GM19395 (cell line): ENCODE measurements around the gene CASKIN1.
A peak's percentile ranks its signal among the peaks of the same experiment; 100 is the strongest.
"Not testable (repeated sequence)": the region's sequence is repeated elsewhere in the genome, so short reads cannot be mapped to it uniquely, and the experiment has no call there.

Experiments used
- ATAC-seq: cut with Tn5 transposase; IDR thresholded peaks from one replicate; pipeline ENCODE4 v1.9.1; 2021; ENCODE audit warnings: mild to moderate bottlenecking, moderate library complexity; ENCODE audit not compliant: unreplicated experiment

CASKIN1 gene

GRCh38 chr16:2210009-2210332 lies 13.6 kb upstream of the CASKIN1 start:
- no peak for ATAC-seq

GRCh38 chr16:2209258-2210008 lies 13.0 kb upstream of the CASKIN1 start:
- ATAC-seq = no peak

DNA sequence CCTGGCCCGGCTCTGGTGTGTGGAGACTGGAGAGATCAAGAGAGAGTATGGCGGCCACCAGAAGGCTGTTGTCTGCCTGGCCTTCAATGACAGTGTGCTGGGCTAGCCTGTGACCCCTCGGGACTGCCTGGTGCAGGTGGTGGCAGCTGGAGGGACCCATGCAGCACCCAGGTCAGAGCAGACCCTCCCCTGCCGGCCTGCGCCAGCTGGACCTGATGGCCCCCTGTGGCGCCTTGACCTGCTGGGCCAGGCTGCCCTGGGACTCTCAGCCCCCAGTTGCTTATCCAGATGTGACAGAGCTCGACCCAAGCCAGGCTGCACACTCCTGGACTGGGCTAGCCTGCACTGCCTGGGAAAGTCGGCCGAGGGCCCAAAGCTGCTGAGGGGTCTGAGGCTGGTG lies 12.4 kb upstream of the CASKIN1 start:
- no peak for ATAC-seq

DNA sequence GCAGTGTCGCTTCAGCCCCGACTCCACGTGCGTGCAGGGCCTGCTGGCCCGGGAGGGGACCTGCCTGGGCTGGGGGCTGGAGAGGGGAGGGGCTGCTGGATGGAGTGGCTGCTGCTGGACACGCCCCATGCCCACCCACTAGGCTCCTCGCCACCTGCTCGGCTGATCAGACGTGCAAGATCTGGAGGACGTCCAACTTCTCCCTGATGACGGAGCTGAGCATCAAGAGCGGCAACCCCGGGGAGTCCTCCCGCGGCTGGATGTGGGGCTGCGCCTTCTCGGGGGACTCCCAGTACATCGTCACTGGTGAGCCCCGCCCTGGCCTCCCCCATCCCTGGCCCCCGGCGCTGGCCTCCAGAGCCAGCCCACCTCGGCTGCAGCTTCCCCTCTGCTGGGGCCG lies 11.9 kb upstream of the CASKIN1 start:
- ATAC-seq = no peak

- no peak for ATAC-seq
These were observed 11.5 kb upstream of the CASKIN1 start for GRCh38 chr16:2207872-2208271.

DNA sequence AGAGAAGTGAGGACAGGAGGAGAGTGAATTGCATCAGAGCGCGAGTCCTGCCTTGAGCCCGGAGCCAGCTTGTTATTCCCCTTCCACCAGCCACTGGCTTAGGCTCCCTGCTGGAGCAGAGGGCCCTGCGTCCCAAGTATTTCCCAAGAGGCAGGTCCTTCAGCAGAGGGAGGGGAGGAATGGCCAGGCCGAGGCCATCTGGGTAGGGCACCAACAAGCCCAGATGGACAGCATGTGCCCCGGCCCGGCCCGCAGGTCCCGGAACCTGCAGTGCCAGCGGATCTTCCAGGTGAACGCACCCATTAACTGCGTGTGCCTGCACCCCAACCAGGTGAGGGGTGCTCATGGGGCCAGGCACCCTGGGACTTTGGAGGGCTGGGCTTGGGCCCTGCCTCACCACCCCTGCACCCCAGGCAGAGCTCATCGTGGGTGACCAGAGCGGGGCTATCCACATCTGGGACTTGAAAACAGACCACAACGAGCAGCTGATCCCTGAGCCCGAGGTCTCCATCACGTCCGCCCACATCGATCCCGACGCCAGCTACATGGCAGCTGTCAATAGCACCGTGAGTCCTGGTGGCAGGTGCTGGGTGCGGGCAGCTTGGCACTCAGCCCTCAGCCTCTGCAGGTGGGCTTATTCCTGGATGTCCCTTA lies 10.5 kb upstream of the CASKIN1 start:
- no peak for ATAC-seq

DNA sequence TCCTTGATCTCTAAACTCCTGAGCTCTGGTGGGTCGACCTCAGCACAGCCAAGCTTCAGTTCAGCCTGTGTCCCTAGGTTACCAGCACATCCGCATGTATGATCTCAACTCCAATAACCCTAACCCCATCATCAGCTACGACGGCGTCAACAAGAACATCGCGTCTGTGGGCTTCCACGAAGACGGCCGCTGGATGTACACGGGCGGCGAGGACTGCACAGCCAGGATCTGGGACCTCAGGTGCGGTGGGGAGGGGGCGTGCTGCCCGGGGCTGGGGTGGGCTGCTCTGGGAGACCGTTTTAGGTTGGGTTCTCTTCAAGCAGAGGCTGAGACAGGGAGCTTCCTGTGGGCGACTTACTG lies 10.0 kb upstream of the CASKIN1 start:
- no peak for ATAC-seq

DNA sequence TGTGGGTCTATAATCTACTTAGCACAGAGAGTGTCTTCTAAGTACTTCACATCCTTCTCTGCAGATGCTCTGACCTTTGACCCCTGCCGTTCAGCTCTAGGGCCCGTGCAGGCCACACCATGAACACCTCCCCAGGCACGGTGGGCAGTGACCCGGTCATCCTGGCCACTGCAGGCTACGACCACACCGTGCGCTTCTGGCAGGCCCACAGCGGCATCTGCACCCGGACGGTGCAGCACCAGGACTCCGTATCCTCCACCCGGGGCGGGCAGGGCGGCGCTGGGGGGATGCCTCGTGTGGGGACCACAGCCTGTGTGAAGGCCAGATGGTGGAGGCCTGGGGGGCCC lies 9.5 kb upstream of the CASKIN1 start:
- no peak for ATAC-seq

DNA sequence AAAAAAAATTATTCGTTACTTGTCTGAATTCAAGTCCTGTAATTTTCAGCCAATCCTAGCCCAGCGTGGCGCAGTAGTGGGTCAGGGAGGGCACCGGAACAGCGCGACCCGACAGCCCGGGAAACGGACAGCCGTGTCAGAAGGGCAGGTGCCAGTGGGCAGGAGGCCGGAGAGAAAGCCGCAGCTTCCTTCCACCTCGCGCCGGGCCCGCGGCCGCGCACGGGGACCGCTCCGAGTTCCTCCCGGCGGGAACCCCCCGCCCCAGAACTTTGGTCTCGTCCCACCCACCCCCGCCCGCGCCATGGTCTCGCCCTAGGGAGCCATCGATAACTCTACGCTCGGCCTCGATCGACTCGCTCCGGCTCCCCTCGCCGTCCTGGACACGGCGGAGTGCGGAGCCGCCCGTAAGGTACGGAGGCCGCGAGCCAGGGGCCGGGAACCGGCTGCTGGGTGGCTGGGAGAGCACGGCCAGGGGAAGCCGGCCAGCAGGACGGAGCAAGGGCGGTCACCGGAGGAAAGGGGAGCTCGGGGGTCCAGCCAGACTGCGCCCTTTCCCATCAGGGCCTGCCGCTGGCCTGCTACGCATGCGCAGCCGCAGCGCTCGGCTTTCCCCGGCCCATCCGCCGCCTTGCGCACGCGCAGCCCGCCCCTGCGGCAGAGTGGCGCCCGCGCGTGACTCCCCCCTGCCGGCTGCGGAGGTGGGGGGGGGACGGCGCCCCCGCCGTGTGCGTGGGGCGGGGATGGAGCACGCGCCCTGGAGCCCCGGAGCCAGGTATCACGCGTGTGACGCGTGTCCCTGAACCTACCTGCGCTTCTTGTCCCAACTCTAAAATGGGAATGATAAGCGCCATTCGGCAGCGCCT lies 8.9 kb upstream of the CASKIN1 start, which contains the start of gene MLST8:
Gene MLST8, plus strand, starts transcription at position 351 of the 863 bp plus-strand sequence. CDS start 632 bp downstream, outside the sequence.
- peak; percentile 72 for ATAC-seq

DNA sequence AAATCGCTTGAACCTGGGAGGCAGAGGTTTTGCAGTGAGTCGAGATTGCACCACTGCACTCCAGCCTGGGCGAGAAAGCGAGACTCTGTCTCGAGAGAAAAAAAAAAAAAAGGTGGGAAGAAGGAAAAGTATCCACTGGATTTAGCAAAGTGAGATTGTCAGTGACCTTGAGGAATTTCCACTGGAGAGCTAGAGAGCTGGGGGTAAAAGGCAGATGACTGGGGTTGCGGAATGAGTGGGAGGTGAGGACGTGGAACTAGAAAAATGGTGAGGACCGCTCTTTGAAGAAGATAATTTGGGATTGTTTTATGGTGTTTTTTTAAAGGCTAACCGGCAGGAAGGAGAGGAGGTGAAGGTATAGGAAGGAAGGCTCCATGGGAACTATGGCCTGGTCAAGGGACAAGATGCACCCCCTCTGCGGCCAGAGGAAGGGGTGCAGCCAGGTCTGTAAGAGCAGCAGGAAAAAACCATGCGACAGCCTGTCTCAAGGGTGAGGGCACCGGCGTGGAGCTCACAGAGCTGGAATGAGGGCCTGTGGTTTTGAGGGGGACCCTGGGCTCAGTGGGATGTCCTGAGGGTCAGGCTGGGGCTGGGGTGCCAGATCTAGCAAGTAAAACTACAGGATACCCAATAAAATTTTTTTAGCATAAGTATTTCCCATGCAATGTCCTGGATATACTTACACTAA lies 8.2 kb upstream of the CASKIN1 start:
- ATAC-seq = no peak

GRCh38 chr16:2203119-2203688 lies 6.8 kb upstream of the CASKIN1 start:
- not testable (repeated sequence) for ATAC-seq

- no peak for ATAC-seq
These were observed 3.9 kb upstream of the CASKIN1 start for GRCh38 chr16:2200313-2200712.

DNA sequence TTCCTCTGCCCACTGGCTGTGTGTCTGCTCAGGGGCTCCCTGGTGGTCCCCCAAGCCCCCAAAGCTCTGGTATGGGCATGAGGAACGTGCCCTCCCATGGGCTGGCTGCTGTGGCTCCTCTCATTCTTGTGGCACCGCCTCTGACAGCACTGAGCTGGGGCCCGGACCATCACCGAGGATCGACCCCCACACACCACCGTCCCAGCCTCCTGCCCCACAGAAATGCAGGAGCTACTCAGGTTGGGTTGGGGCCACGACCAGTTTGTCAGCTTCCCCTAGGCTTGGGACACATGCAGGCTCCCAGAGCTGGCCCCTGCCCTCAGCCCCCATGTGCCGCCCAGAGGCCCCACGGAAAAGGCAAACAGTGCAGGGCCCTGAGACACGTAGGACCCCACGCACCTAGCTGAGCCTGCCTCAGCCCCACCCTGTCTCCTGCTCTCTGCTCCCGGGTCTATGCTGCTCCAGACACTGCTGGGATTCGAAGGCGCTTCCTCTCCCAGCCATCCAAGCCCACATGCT lies 3.3 kb upstream of the CASKIN1 start:
- ATAC-seq = no peak

- ATAC-seq = no peak
These were observed 2.7 kb upstream of the CASKIN1 start for GRCh38 chr16:2199095-2199494.

DNA sequence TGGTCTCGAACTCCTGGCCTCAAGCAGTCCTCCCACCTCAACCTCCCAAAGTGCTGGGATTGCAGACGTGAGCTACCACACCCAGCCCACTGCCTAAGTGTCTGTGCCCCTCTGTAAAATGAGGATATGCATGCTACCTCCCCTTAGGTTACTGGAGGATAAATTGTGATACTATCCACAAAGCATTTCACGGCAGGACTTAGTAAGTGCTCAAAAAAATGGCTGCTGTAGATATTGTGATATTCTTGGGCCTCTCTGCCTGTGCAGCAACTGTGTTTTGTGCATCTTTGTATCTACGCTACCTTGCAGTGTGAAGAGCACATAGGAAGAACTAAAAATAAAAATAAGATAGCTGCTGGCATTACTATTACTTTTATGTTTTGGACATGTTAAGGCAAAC lies 1.9 kb upstream of the CASKIN1 start:
- no peak for ATAC-seq

DNA sequence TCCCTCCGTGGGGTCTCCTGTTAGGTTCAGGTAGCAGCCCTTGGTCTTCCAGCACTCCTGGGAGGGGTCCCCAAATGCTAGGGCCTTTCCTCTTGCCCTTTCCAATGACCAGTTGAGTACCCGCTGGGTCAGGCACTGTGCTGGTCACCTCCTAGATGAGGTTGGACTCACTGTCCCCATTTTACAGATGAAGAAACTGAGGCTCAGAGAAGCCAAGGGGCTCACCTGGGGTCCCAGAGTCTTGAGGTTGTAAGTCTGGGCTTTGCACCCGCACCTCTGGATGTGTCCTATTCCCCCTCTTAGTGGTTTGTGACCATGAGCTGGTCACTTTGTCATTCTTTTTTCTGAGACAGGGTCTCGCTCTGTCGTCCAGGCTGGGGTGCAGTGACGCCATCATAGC lies 1.4 kb upstream of the CASKIN1 start:
- ATAC-seq = no peak

DNA sequence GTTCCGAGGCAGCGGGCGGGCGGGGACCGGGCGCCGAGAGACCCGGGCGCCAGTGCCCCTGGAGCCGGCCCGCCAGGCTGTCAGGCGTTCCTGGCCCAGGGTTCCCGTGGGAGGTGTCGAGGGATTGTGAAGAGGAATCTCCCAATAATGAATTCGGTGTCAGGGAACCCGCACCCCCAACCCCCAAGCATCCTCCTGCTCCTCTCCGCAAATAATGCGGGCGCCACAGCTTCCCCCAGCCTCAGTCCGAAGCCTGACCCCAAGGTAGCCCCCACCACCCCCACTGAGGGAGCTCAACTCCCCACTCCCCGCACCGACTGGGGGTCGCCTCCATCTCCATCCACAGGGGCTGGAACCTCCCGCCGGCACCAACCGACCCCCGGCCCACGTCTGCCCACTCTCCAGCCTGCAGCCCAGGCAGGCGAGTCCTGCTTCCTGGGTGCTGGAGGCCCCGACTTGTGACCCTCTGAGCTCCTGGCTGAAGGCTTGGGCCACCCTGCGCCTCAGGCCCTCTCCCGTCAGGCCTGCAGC lies 641 bp upstream of the CASKIN1 start:
- ATAC-seq = no peak

DNA sequence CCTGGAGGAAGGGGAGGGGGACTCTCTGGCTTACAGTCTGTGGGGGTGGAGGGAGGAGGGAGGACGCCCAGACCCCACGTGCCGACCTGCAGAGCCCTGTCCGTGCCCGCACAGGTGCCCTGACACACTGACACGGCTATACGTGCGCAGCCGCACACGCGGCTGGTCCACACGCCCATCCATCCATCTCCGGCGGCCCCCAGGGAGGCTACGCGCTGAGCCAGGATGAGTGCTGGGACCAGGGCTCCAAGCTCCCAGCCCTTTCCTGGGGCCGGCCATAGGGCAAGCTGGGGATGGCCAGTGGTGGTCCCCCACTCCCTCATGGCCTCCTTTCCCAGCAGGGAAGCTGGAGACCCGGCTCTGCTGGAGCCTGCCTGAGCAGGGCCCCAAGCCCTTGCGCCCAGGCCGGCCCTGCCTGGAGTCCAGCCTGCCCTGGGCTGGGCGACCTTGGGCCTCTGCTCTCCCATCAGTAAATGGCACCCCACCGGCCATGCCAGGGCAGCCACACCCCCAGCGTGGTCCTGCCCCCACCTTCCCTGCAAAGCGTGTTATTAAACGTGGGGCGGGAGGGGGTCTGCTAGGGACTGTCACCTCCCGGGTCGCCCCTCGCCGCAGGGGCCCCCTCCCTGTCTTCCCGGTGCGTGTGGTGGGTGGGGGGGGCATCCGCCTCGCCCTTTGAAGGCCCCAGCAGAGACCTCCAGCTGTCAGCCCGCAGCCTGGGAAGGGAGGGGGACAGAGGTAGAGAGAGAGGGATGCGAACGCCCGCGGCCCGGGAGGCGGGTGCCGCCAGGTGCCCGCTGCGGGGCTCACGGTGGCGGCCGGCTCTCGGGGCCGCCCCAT lies 863 bp downstream of the CASKIN1 start:
- no peak for ATAC-seq

DNA sequence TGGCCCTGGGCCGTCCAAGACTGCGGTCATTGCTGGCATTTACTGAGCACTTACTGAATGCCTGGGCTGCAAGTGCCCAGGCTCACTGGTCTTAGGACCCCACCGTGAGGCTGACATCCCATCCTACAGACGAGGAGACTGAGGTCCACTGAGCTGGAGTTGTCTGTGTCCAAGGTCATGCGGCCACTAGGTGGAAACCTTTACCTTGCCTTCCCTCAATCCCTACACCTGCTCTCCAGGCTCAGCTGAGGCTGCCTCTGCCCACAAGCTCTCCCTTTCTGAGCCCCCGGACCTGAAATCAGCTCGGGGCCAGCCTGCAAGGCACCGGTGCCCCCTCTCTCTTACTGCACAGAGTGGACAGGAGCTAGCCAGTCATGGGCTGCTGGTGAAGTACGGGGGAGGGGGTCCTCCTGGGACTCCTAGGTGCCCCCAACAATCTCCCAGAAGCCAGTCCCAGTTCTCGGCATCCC lies 1.5 kb downstream of the CASKIN1 start:
- ATAC-seq = no peak
